ENCODE data around the gene TPPP.

Gene TPPP

DNA sequence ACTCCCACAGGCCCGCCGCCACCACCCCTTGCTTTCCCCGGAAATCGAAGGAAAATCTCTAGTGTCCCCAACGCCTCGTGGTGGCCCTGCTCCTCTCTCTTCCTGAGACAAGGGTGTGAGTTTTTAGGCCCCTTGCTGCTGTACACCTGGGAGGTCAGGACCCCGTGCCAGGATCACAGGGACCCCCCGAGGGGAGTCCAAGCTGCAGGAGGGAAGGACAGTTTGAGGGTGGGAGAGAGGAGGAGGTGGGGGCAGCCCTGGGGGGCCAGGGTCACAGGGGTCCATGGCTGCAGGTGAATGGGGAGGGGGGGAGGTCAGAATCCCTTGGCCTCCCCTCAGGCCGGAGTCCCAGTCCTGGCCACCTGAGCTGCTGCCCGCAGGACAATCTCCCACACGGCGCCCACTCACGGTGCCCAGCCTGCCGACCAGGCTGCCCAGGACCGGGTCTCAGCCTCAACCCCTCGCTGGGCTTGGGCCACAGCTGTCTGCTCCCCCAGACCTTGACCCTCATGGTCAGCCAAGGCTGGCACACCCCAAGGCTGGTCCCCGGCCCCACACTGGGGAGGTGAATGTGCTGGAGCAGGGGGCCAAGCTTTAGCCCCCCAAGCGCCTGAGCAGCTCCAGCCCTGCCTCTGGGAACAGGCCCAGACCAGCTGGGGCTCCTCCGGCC lies 19.9 kb downstream of the TPPP start (continued):
- TF ChIP-seq, protein P1, sequence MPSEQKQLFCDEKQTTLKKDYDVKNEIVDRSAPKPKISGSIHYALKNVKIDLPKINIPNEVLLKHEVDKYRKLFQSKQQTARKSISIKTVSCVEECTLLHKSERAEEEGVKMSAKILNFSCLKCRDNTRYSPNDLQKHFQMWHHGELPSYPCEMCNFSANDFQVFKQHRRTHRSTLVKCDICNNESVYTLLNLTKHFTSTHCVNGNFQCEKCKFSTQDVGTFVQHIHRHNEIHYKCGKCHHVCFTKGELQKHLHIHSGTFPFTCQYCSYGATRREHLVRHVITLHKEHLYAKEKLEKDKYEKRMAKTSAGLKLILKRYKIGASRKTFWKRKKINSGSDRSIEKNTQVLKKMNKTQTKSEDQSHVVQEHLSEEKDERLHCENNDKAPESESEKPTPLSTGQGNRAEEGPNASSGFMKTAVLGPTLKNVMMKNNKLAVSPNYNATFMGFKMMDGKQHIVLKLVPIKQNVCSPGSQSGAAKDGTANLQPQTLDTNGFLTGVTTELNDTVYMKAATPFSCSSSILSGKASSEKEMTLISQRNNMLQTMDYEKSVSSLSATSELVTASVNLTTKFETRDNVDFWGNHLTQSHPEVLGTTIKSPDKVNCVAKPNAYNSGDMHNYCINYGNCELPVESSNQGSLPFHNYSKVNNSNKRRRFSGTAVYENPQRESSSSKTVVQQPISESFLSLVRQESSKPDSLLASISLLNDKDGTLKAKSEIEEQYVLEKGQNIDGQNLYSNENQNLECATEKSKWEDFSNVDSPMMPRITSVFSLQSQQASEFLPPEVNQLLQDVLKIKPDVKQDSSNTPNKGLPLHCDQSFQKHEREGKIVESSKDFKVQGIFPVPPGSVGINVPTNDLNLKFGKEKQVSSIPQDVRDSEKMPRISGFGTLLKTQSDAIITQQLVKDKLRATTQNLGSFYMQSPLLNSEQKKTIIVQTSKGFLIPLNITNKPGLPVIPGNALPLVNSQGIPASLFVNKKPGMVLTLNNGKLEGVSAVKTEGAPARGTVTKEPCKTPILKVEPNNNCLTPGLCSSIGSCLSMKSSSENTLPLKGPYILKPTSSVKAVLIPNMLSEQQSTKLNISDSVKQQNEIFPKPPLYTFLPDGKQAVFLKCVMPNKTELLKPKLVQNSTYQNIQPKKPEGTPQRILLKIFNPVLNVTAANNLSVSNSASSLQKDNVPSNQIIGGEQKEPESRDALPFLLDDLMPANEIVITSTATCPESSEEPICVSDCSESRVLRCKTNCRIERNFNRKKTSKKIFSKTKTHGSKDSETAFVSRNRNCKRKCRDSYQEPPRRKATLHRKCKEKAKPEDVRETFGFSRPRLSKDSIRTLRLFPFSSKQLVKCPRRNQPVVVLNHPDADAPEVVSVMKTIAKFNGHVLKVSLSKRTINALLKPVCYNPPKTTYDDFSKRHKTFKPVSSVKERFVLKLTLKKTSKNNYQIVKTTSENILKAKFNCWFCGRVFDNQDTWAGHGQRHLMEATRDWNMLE (tag by site-specific recombination; conservative IDR thresholded peaks at IDR 0.05; ENCODE audit: low read depth): no peak
- 0 out of 2 replicates have a peak, but pooled peaks have one; percentile 41 for TF ChIP-seq ZNF423 (tag by site-specific recombination; IDR thresholded peaks at IDR 0.05)
- TF ChIP-seq, protein P2, sequence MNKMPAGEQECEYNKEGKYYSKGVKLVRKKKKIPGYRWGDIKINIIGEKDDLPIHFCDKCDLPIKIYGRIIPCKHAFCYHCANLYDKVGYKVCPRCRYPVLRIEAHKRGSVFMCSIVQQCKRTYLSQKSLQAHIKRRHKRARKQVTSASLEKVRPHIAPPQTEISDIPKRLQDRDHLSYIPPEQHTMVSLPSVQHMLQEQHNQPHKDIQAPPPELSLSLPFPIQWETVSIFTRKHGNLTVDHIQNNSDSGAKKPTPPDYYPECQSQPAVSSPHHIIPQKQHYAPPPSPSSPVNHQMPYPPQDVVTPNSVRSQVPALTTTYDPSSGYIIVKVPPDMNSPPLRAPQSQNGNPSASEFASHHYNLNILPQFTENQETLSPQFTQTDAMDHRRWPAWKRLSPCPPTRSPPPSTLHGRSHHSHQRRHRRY (tag by site-specific recombination; IDR thresholded peaks at IDR 0.05): no peak
- no peak for TF ChIP-seq ZNF202 (tag by site-specific recombination; IDR thresholded peaks at IDR 0.05; ENCODE audit: borderline replicate concordance)
- TF ChIP-seq BCL11A (tag by site-specific recombination; IDR thresholded peaks at IDR 0.05; ENCODE audit: low read depth): no peak

DNA sequence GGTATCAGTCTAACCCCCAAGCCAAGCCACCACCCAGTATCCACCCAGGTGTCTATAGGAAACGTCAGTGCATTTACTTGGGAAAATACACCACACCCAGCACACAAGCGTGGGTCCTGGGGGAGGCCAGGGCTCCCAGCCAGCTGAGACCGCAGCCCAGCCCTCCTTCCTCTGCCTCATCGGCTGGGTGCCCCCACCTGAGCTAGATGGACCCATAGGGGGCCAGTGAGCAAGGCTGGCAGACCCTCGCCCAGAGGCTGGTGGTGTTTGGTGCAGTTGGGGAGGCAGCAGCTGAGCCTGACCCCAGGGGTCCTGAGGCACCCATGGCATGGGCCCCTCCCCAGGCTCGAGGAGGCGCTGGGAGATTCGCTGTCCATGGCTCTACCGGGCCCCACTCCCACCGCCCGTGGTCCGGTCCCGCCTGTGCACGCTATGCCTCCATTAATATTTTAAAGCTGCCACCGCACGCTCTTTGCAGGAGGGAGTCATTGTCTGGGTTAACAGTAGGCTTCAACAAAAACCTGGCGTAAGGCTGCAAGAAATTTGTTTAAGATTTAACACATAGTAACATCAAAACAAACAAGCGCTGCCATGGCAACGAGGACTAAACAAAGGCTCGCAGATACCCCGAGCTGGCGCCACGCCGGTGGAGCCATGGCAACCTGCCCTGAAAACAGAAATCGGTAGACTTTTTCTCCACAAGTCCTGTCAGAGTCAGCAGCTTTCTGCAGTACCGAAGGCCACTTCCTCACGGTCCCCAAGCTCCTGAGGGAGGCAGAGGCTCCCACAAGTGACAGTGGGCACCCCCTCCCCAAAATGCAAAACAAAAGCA lies 20.6 kb downstream of the TPPP start:
- no peaks in the 10 kb centered on the region for H3K9me3 ChIP-seq (ENCODE audit: control insufficient read depth, insufficient read depth, low read depth, low read length)
- POLR2A ChIA-PET: interaction anchor here (1.0 to 1.8 kb wide), 3 partner anchors 20 to 401 kb away, joined by 5 to 11 read pairs (median 6); partner anchors contain the start of genes BRD9, PDCD6, TPPP and TRIP13
- H3K4me1 ChIP-seq (ENCODE audit: control insufficient read depth, insufficient read depth, low read length): peaks cover 19% of the 10 kb centered on the region
- CTCF ChIA-PET: interaction anchor here (0.6 to 5.4 kb wide), 12 partner anchors 15 to 636 kb away, joined by 3 to 39 read pairs (median 3); no protein-coding TSS in a partner anchor
- no peak overlapping the region for H3K4me3 ChIP-seq (ENCODE audit: low read depth, low read length)
- peak overlapping the region; percentile 28; the same call in 1 of the 2 replicates for H3K27ac ChIP-seq (ENCODE audit: extremely low read depth, low read depth, low read length)
- peaks cover 0 to 15% of the 10 kb centered on the region in 2 experiments; a peak in 1 of 3 replicates for H3K36me3 ChIP-seq (ENCODE audit: control insufficient read depth in 2 of 2, insufficient read depth in 1 of 2, low read length in 2 of 2)
- TF ChIP-seq ZFHX2 (tag by site-specific recombination; conservative IDR thresholded peaks at IDR 0.05) (peak; percentile 34; the same call in 1 of the 2 replicates), SP2 (tag by site-specific recombination; IDR thresholded peaks at IDR 0.05) (no peak), OVOL3 (tag by site-specific recombination; IDR thresholded peaks at IDR 0.05) (no peak), PRDM1 (tag by site-specific recombination; IDR thresholded peaks at IDR 0.05) (no peak; the same call in 1 of the 2 replicates), ZIC2 (tag by site-specific recombination; IDR thresholded peaks at IDR 0.05) (peak; percentile 84), ZNF423 (tag by site-specific recombination; IDR thresholded peaks at IDR 0.05) (peak; percentile 84; the same call in 1 of the 2 replicates), ZNF600 (tag by site-specific recombination; IDR thresholded peaks at IDR 0.05) (0 out of 2 replicates have a peak, but pooled peaks have one; percentile 9), ZFP69B (tag by site-specific recombination; IDR thresholded peaks at IDR 0.05) (peak; percentile 93), ZNF501 (tag by site-specific recombination; IDR thresholded peaks at IDR 0.05) (0 out of 2 replicates have a peak, but pooled peaks have one; percentile 47), ZNF610 (tag by site-specific recombination; IDR thresholded peaks at IDR 0.05; ENCODE audit: borderline replicate concordance) (no peak)
- TF ChIP-seq, protein P3, sequence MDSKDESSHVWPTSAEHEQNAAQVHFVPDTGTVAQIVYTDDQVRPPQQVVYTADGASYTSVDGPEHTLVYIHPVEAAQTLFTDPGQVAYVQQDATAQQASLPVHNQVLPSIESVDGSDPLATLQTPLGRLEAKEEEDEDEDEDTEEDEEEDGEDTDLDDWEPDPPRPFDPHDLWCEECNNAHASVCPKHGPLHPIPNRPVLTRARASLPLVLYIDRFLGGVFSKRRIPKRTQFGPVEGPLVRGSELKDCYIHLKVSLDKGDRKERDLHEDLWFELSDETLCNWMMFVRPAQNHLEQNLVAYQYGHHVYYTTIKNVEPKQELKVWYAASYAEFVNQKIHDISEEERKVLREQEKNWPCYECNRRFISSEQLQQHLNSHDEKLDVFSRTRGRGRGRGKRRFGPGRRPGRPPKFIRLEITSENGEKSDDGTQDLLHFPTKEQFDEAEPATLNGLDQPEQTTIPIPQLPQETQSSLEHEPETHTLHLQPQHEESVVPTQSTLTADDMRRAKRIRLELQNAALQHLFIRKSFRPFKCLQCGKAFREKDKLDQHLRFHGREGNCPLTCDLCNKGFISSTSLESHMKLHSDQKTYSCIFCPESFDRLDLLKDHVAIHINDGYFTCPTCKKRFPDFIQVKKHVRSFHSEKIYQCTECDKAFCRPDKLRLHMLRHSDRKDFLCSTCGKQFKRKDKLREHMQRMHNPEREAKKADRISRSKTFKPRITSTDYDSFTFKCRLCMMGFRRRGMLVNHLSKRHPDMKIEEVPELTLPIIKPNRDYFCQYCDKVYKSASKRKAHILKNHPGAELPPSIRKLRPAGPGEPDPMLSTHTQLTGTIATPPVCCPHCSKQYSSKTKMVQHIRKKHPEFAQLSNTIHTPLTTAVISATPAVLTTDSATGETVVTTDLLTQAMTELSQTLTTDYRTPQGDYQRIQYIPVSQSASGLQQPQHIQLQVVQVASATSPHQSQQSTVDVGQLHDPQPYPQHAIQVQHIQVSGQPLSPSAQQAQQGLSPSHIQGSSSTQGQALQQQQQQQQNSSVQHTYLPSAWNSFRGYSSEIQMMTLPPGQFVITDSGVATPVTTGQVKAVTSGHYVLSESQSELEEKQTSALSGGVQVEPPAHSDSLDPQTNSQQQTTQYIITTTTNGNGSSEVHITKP (tag by site-specific recombination; IDR thresholded peaks at IDR 0.05): peak; percentile 60
- TF ChIP-seq, protein P4, sequence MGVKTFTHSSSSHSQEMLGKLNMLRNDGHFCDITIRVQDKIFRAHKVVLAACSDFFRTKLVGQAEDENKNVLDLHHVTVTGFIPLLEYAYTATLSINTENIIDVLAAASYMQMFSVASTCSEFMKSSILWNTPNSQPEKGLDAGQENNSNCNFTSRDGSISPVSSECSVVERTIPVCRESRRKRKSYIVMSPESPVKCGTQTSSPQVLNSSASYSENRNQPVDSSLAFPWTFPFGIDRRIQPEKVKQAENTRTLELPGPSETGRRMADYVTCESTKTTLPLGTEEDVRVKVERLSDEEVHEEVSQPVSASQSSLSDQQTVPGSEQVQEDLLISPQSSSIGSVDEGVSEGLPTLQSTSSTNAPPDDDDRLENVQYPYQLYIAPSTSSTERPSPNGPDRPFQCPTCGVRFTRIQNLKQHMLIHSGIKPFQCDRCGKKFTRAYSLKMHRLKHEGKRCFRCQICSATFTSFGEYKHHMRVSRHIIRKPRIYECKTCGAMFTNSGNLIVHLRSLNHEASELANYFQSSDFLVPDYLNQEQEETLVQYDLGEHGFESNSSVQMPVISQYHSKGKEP (tag by site-specific recombination; IDR thresholded peaks at IDR 0.05): peak; percentile 63
- TF ChIP-seq, protein P5, sequence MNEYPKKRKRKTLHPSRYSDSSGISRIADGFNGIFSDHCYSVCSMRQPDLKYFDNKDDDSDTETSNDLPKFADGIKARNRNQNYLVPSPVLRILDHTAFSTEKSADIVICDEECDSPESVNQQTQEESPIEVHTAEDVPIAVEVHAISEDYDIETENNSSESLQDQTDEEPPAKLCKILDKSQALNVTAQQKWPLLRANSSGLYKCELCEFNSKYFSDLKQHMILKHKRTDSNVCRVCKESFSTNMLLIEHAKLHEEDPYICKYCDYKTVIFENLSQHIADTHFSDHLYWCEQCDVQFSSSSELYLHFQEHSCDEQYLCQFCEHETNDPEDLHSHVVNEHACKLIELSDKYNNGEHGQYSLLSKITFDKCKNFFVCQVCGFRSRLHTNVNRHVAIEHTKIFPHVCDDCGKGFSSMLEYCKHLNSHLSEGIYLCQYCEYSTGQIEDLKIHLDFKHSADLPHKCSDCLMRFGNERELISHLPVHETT (tag by site-specific recombination; IDR thresholded peaks at IDR 0.05): no peak
- TF ChIP-seq, protein P6, sequence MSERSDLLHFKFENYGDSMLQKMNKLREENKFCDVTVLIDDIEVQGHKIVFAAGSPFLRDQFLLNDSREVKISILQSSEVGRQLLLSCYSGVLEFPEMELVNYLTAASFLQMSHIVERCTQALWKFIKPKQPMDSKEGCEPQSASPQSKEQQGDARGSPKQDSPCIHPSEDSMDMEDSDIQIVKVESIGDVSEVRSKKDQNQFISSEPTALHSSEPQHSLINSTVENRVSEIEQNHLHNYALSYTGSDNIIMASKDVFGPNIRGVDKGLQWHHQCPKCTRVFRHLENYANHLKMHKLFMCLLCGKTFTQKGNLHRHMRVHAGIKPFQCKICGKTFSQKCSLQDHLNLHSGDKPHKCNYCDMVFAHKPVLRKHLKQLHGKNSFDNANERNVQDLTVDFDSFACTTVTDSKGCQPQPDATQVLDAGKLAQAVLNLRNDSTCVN (tag by site-specific recombination; optimal IDR thresholded peaks at IDR 0.05): peak; percentile 2

Measured in HEK293 (cell line).